H1 (cell line): Measurements from ENCODE around the gene IGSF9B. TPM values are rescaled to one million over a fixed set of nuclear protein-coding genes. Genes with fewer than 3 reads are reported as not detected.

Experiments used
- CTCF ChIA-PET: fragments of 300-600 bp; sonication (Branson Sonifier 250); formaldehyde crosslinking; loops from one replicate; lab custom pipeline; 2021; ENCODE audit not compliant: partially characterized antibody; lab: Charles Lee
- POLR2A ChIA-PET: fragments of 300-600 bp; sonication (Branson Sonifier 250); formaldehyde crosslinking; loops from one replicate; lab custom pipeline; 2021; ENCODE audit warnings: inconsistent platforms; ENCODE audit not compliant: partially characterized antibody; lab: Charles Lee
- DNase-seq, 2 experiments: peaks; one replicate each; pipeline versions ENCODE4 v3.0.0 to v3.0.0-alpha.2; 2010 to 2022; ENCODE audit warnings: low spot score in 2 of 2, low read depth in 1 of 2, mixed read lengths in 1 of 2
- FAIRE-seq: peaks from 2 replicates; lab custom pipeline; 2011; peaks lifted over from hg19 to GRCh38; lab: Jason Lieb, UNC
- H2AFZ ChIP-seq: 2 replicates; pipeline ENCODE4 v1.8.1; 2012; ENCODE audit warnings: low read length, inconsistent platforms
- H2AK5ac ChIP-seq: 2 replicates; pipeline ENCODE4 v1.6.1; 2013; ENCODE audit warnings: low read depth, low read length
- H2BK120ac ChIP-seq: replicated peaks from 2 replicates; pipeline ENCODE3; 2013; ENCODE audit warnings: low read depth, low read length, inconsistent platforms
- H2BK12ac ChIP-seq: 2 replicates; pipeline ENCODE4 v1.6.1; 2013; ENCODE audit warnings: low read depth, low read length
- H2BK15ac ChIP-seq: 2 replicates; pipeline ENCODE4 v1.6.1; 2013; ENCODE audit warnings: low read length
- H2BK20ac ChIP-seq: 2 replicates; pipeline ENCODE4 v1.6.1; 2013; ENCODE audit warnings: low read length
- H2BK5ac ChIP-seq: 2 replicates; pipeline ENCODE4 v1.6.1; 2013; ENCODE audit warnings: low read depth, low read length
- H3K14ac ChIP-seq: 2 replicates; pipeline ENCODE4 v1.6.1; 2013; ENCODE audit warnings: inconsistent platforms; ENCODE audit not compliant: insufficient read length
- H3K18ac ChIP-seq: 2 replicates; pipeline ENCODE4 v1.6.1; 2013; ENCODE audit warnings: low read length; ENCODE audit errors: extremely low read depth
- H3K23ac ChIP-seq: 2 replicates; pipeline ENCODE4 v1.6.1; 2013; ENCODE audit warnings: inconsistent platforms; ENCODE audit not compliant: insufficient read length
- H3K23me2 ChIP-seq: 2 replicates; pipeline ENCODE4 v1.6.1; 2013; ENCODE audit warnings: low read depth, low read length
- H3K27ac ChIP-seq: 2 replicates; pipeline ENCODE4 v1.6.1; 2011; ENCODE audit warnings: low read depth, low read length, inconsistent platforms
- H3K27me3 ChIP-seq, 4 experiments: replicated peaks in 1 of 4; 1 replicate in 1 of 4; 2 replicates in 3 of 4; pipeline versions ENCODE4 v1.6.1 to v1.8.1; 2011 to 2013; ENCODE audit warnings: low read length in 3 of 4, mild to moderate bottlenecking in 3 of 4, inconsistent platforms in 2 of 4, mixed read lengths in 2 of 4, moderate library complexity in 1 of 4; ENCODE audit not compliant: control insufficient read depth in 3 of 4, insufficient read depth in 3 of 4; ENCODE audit errors: extremely low read depth in 1 of 4
- H3K36me3 ChIP-seq, 4 experiments: 2 replicates each; pipeline versions ENCODE4 v1.6.1 to v1.8.1; 2011 to 2013; ENCODE audit warnings: mild to moderate bottlenecking in 4 of 4, low read length in 3 of 4, moderate library complexity in 2 of 4, control low read depth in 1 of 4, inconsistent platforms in 1 of 4; ENCODE audit not compliant: insufficient read depth in 4 of 4, control insufficient read depth in 2 of 4
- H3K4ac ChIP-seq: replicated peaks from 2 replicates; pipeline ENCODE3; 2013; ENCODE audit warnings: low read length, low read depth, mixed read lengths, inconsistent platforms; ENCODE audit not compliant: insufficient read length
- H3K4me1 ChIP-seq, 4 experiments: replicated peaks in 1 of 4; 1 replicate in 1 of 4; 2 replicates in 3 of 4; pipeline versions ENCODE4 v1.6.1 to v1.8.1; 2011 to 2013; ENCODE audit warnings: low read length in 3 of 4, inconsistent platforms in 2 of 4, mixed read lengths in 1 of 4; ENCODE audit not compliant: insufficient read depth in 4 of 4, control insufficient read depth in 3 of 4
- H3K4me2 ChIP-seq, 2 experiments: 2 replicates each; pipeline versions ENCODE4 v1.6.1 to v1.8.1; 2011 to 2013; ENCODE audit warnings: low read depth in 2 of 2, low read length in 2 of 2, control low read depth in 1 of 2, inconsistent platforms in 1 of 2, mild to moderate bottlenecking in 1 of 2; ENCODE audit not compliant: insufficient read depth in 1 of 2
- H3K4me3 ChIP-seq, 4 experiments: fragments of 200-600, 300-600 bp in 1 of 4; sonication (generic), shearing (Covaris generic), sonication (Bioruptor Twin) in 1 of 4; 2 replicates each; pipeline versions ENCODE4 v1.5.1 to v1.8.1; 2011 to 2016; ENCODE audit warnings: low read length in 4 of 4, low read depth in 3 of 4, control low read depth in 2 of 4, inconsistent platforms in 2 of 4, mild to moderate bottlenecking in 2 of 4, mixed read lengths in 1 of 4, moderate library complexity in 1 of 4; ENCODE audit not compliant: insufficient read depth in 2 of 4; ENCODE audit errors: extremely low read depth in 1 of 4
- H3K56ac ChIP-seq: replicated peaks from 2 replicates; pipeline ENCODE3; 2013; ENCODE audit warnings: low read depth, mild to moderate bottlenecking, mixed read lengths, low read length, inconsistent platforms; ENCODE audit not compliant: insufficient read length
- H3K79me1 ChIP-seq: 2 replicates; pipeline ENCODE4 v1.6.1; 2013; ENCODE audit warnings: low read depth, low read length, control low read depth
- H3K79me2 ChIP-seq, 2 experiments: 2 replicates each; pipeline versions ENCODE4 v1.6.1 to v1.8.1; 2012 to 2013; ENCODE audit warnings: low read length in 2 of 2, mild to moderate bottlenecking in 2 of 2, inconsistent platforms in 1 of 2; ENCODE audit not compliant: insufficient read depth in 2 of 2, control insufficient read depth in 1 of 2
- H3K9ac ChIP-seq, 4 experiments: replicated peaks in 1 of 4; 1 replicate in 1 of 4; 2 replicates in 3 of 4; pipeline versions ENCODE4 v1.6.1 to v1.8.1; 2011 to 2013; ENCODE audit warnings: low read depth in 3 of 4, low read length in 3 of 4, control low read depth in 2 of 4, mild to moderate bottlenecking in 2 of 4, moderate library complexity in 2 of 4, inconsistent platforms in 1 of 4; ENCODE audit errors: extremely low read depth in 1 of 4
- H3K9me3 ChIP-seq, 2 experiments: 2 replicates each; pipeline versions ENCODE4 v1.6.1 to v1.8.1; 2012 to 2013; ENCODE audit warnings: mild to moderate bottlenecking in 2 of 2, moderate library complexity in 2 of 2, control low read depth in 1 of 2, inconsistent platforms in 1 of 2, low read depth in 1 of 2, low read length in 1 of 2, mixed read lengths in 1 of 2; ENCODE audit not compliant: insufficient read depth in 2 of 2
- H4K20me1 ChIP-seq, 2 experiments: replicated peaks in 1 of 2; 2 replicates each; pipeline versions ENCODE3 to v1.8.1; 2011 to 2013; ENCODE audit warnings: inconsistent platforms in 2 of 2, low read length in 2 of 2, mild to moderate bottlenecking in 1 of 2; ENCODE audit not compliant: insufficient read depth in 2 of 2, control insufficient read depth in 1 of 2
- H4K5ac ChIP-seq: 2 replicates; pipeline ENCODE4 v1.6.1; 2013; ENCODE audit warnings: low read length, low read depth, mixed read lengths, inconsistent platforms; ENCODE audit not compliant: insufficient read length
- H4K8ac ChIP-seq: 2 replicates; pipeline ENCODE4 v1.8.0; 2013; ENCODE audit warnings: mild to moderate bottlenecking, moderate library complexity, low read length, inconsistent platforms; ENCODE audit not compliant: insufficient read depth; ENCODE audit errors: extremely low read depth
- H4K91ac ChIP-seq: replicated peaks from 2 replicates; pipeline ENCODE3; 2013; ENCODE audit warnings: low read length, mixed read lengths, inconsistent platforms; ENCODE audit not compliant: insufficient read length
- CBX5 ChIP-seq: fragments of 300-800, 300-1000 bp; sonication (generic); IDR thresholded peaks from 2 replicates; pipeline ENCODE4 v1.7.1; 2016; ENCODE audit warnings: antibody characterized with exemption, low read length, low read depth
- POLR2AphosphoS5 ChIP-seq: IDR thresholded peaks from 2 replicates; pipeline ENCODE4 v1.6.1; 2011; ENCODE audit warnings: low read depth, low read length
- POU5F1 ChIP-seq: IDR thresholded peaks from 2 replicates; pipeline ENCODE4 v1.6.1; 2011; ENCODE audit warnings: low read depth, mild to moderate bottlenecking, low read length, moderate library complexity
- RBBP5 ChIP-seq: IDR thresholded peaks from 2 replicates; pipeline ENCODE4 v1.7.1; 2012; ENCODE audit warnings: low read depth, mild to moderate bottlenecking, inconsistent platforms, low read length, moderate library complexity, borderline replicate concordance
- SIN3A ChIP-seq, 2 experiments: IDR thresholded peaks in 1 of 2; conservative IDR thresholded peaks in 1 of 2; 2 replicates each; pipeline ENCODE4 v1.6.1; 2011 to 2012; ENCODE audit warnings: low read length in 2 of 2, improper control_type of control experiment in 1 of 2, low read depth in 1 of 2, mild to moderate bottlenecking in 1 of 2
- SP2 ChIP-seq: IDR thresholded peaks from 2 replicates; pipeline ENCODE4 v1.6.1; 2012; ENCODE audit warnings: mild to moderate bottlenecking, low read length, inconsistent platforms
- TEAD4 ChIP-seq: IDR thresholded peaks from 2 replicates; pipeline ENCODE4 v1.6.1; 2012; ENCODE audit warnings: low read depth, low read length, inconsistent platforms, mixed read lengths
- WGBS, 2 experiments: shearing (Covaris generic) in 1 of 2; methylation state at CpG; one replicate each; pipeline versions ENCODE4 v1.1.6 to v1.1.7; 2013 to 2015; ENCODE audit warnings: low lambda C conversion rate in 2 of 2, mixed read lengths in 2 of 2, inconsistent platforms in 1 of 2, low coverage in 1 of 2, missing lambda C conversion rate in 1 of 2; ENCODE audit not compliant: insufficient replicate concordance in 2 of 2, insufficient coverage in 1 of 2, insufficient read length in 1 of 2; ENCODE audit errors: extremely low coverage in 1 of 2, missing lambda C conversion rate in 1 of 2; 5-methylcytosine and 5-hydroxymethylcytosine counted together
- polyA plus RNA-seq, 7 experiments: library from polyadenylated mRNA; depleted of rRNA in 3 of 7; stranded (reverse) in 5 of 7; unstranded in 2 of 7; fragments of >200 nt in 5 of 7; fragments of 200-250 nt in 2 of 7; gene quantifications; 1 replicate in 5 of 7; 2 replicates in 1 of 7; 4 replicates in 1 of 7; pipeline versions ENCODE4 v1.2.1 to v1.2.3, GENCODE V29; 2011 to 2013; ENCODE audit warnings: missing spikeins in 2 of 7, mixed read lengths in 2 of 7
- total RNA-seq: library from RNA; stranded (reverse); fragmentation: NEBNext Ultra II Directional; extraction: Animal tissue kit (Norgen Biotek cat#: 25700); gene quantifications from 2 replicates; pipeline ENCODE4 v1.2.1, GENCODE V29; 2021
- TF ChIP-seq, protein P1 (sequence below), 3 experiments: IDR thresholded peaks; 1 replicate in 2 of 3; 2 replicates in 1 of 3; pipeline versions ENCODE4 v1.5.1 to v1.6.1; 2011; ENCODE audit warnings: low read length in 3 of 3, mild to moderate bottlenecking in 3 of 3, inconsistent platforms in 2 of 3, low read depth in 1 of 3, moderate library complexity in 1 of 3; ENCODE audit not compliant: insufficient read depth in 1 of 3; ENCODE audit errors: control extremely low read depth in 1 of 3

Gene IGSF9B
- total and polyA plus RNA-seq, 2 of the 8 experiments (the other 6 are each of a cell fraction or from before 2014, with no cell fraction given) = 16.5 to 49.2 TPM

GRCh38 chr11:133995066-133995465 lies 38.3 kb upstream of the IGSF9B start:
- Histone ChIP-seq H4K8ac (no peak overlapping the region), H3K4me1 (no peaks in the 10 kb centered on the region; a peak in 1 of 7 replicates), H4K20me1 (no peaks in the 10 kb centered on the region), H3K27me3 (no peaks in the 10 kb centered on the region), H3K79me1 (no peaks in the 10 kb centered on the region), H2AFZ (no peak overlapping the region), H3K4ac (no peak overlapping the region), H3K23ac (no peak overlapping the region), H3K79me2 (no peaks in the 10 kb centered on the region), H2BK120ac (no peak overlapping the region), H3K9me3 (no peaks in the 10 kb centered on the region), H4K5ac (no peak overlapping the region), H3K36me3 (no peaks in the 10 kb centered on the region), H3K27ac (no peak overlapping the region), H3K4me3 (no peak overlapping the region), H3K23me2 (no peaks in the 10 kb centered on the region), H4K91ac (no peak overlapping the region), H3K4me2 (no peak overlapping the region), H2AK5ac (no peak overlapping the region), H3K9ac (no peak overlapping the region), H2BK20ac (no peak overlapping the region), H3K56ac (no peak overlapping the region), H3K14ac (no peak overlapping the region), H2BK5ac (no peak overlapping the region), H3K18ac (no peak overlapping the region), H2BK12ac (no peak overlapping the region), H2BK15ac (no peak overlapping the region)
- CTCF ChIA-PET = interaction anchor here (2.4 to 2.9 kb wide), 2 partner anchors 11 to 48 kb away, joined by 4 to 6 read pairs; no protein-coding TSS in a partner anchor
- FAIRE-seq = no peak
- DNase-seq = no peak
- POLR2A ChIA-PET = no interaction called here
- 88% methylated on average over 8 of the region's 8 CpGs; no CpG with 5 or more reads in 1 of the 2 experiments for WGBS, 2 experiments
- TF ChIP-seq RBBP5 (no peak), POU5F1 (no peak), SIN3A (conservative IDR thresholded peaks at IDR 0.05 in 1 of 2, IDR thresholded peaks at IDR 0.05 in 1 of 2; ENCODE audit: low read depth in 1 of 2, low read length in 2 of 2) (no peak), TEAD4 (no peak), CBX5 (no peak), POLR2AphosphoS5 (no peak), SP2 (no peak)
- TF ChIP-seq, protein P1, sequence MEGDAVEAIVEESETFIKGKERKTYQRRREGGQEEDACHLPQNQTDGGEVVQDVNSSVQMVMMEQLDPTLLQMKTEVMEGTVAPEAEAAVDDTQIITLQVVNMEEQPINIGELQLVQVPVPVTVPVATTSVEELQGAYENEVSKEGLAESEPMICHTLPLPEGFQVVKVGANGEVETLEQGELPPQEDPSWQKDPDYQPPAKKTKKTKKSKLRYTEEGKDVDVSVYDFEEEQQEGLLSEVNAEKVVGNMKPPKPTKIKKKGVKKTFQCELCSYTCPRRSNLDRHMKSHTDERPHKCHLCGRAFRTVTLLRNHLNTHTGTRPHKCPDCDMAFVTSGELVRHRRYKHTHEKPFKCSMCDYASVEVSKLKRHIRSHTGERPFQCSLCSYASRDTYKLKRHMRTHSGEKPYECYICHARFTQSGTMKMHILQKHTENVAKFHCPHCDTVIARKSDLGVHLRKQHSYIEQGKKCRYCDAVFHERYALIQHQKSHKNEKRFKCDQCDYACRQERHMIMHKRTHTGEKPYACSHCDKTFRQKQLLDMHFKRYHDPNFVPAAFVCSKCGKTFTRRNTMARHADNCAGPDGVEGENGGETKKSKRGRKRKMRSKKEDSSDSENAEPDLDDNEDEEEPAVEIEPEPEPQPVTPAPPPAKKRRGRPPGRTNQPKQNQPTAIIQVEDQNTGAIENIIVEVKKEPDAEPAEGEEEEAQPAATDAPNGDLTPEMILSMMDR (IDR thresholded peaks at IDR 0.05; ENCODE audit: control extremely low read depth in 1 of 3, insufficient read depth in 1 of 3, low read depth in 1 of 3, low read length in 3 of 3) = peak in 2 of 3 experiments; percentile 8 to 33; a peak in 2 of 4 replicates
